Measurements from ENCODE around the gene IGSF11. TPM values are rescaled to one million over a fixed set of nuclear protein-coding genes. Genes with fewer than 3 reads are reported as not detected.

Gene IGSF11
- polyA plus RNA-seq, 3 donors, result not detected

DNA sequence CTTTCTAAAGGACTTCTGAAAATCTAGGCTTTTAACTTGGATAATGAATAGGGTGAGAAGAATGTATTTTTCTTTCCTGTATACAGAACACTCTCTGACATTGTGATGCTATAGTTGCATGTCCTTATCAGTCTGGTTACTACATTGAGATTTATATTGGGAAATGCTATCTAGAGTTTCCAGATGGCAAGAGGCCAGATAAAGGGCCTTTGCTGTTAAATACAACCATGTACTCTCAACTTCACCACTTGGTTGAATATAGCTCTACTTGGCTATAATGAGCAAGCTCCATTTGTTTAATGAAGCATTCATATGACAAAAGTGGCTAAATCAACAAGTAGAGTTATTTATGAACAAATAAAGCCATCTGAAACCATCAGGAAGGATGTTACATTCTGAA, 91.0 kb downstream of the IGSF11 start:
- peaks cover 0 to 2% (median 0%) of the 10 kb centered on the region in 3 donors for H3K27me3 Mint-ChIP-seq (ENCODE audit: low read depth in 3 of 3)
- no peaks in the 10 kb centered on the region for H3K4me1 ChIP-seq (ENCODE audit: control insufficient read depth in 1 of 2, insufficient read depth in 2 of 2, low read length in 2 of 2)

DNA sequence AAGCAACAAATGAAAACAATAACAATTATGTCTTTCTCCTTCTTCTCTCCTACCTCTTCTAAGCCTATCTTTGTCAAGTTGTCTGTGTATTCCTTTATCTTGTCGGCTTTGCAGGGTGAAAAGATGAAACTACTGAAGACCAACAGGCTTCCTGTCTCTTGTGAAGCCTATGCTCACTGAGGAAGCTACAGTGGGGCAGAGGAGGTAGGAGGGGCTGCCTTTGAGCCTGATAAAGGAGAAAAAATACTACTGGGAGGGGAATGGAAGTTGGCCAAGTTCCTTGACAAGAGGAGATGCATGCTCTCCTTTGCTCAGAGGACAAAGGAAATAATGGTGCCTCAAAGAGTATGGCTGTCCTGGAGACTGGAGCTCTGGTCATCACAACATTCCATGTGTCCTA, 92.0 kb downstream of the IGSF11 start:
- no peak overlapping the region for H3K4me3 ChIP-seq (replicated peaks in 1 of 3; ENCODE audit: low read depth in 2 of 3, low read length in 3 of 3)
- H3K27ac ChIP-seq (ENCODE audit: low read depth in 1 of 2, low read length in 2 of 2), result no peak overlapping the region
- intact Hi-C loops (cut with micrococcal nuclease), result no loop called here
- peaks cover 0 to 2% (median 0%) of the 10 kb centered on the region in 3 donors for H3K27me3 Mint-ChIP-seq (ENCODE audit: low read depth in 3 of 3)
- H3K36me3 ChIP-seq (replicated peaks in 1 of 2; ENCODE audit: control insufficient read depth in 1 of 2, insufficient read depth in 2 of 2, low read length in 2 of 2), result no peaks in the 10 kb centered on the region
- no peak overlapping the region for H3K27ac Mint-ChIP-seq
- H3K4me2 ChIP-seq (replicated peaks; ENCODE audit: extremely low read depth, low read length, poor library complexity, severe bottlenecking), result no peak overlapping the region
- H3K27me3 ChIP-seq (ENCODE audit: control insufficient read depth in 2 of 2, insufficient read depth in 2 of 2, low read length in 2 of 2), result no peaks in the 10 kb centered on the region
- no peaks in the 10 kb centered on the region for H3K4me1 ChIP-seq (ENCODE audit: control insufficient read depth in 1 of 2, insufficient read depth in 2 of 2, low read length in 2 of 2)
- TF ChIP-seq, protein P1, sequence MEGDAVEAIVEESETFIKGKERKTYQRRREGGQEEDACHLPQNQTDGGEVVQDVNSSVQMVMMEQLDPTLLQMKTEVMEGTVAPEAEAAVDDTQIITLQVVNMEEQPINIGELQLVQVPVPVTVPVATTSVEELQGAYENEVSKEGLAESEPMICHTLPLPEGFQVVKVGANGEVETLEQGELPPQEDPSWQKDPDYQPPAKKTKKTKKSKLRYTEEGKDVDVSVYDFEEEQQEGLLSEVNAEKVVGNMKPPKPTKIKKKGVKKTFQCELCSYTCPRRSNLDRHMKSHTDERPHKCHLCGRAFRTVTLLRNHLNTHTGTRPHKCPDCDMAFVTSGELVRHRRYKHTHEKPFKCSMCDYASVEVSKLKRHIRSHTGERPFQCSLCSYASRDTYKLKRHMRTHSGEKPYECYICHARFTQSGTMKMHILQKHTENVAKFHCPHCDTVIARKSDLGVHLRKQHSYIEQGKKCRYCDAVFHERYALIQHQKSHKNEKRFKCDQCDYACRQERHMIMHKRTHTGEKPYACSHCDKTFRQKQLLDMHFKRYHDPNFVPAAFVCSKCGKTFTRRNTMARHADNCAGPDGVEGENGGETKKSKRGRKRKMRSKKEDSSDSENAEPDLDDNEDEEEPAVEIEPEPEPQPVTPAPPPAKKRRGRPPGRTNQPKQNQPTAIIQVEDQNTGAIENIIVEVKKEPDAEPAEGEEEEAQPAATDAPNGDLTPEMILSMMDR (IDR thresholded peaks at IDR 0.05), result no peak
- no peaks in the 10 kb centered on the region for H3K9me3 ChIP-seq (replicated peaks in 1 of 2; ENCODE audit: control insufficient read depth in 1 of 2, insufficient read depth in 1 of 2, low read length in 2 of 2)
- H3K79me2 ChIP-seq (ENCODE audit: insufficient read depth, low read length), result no peaks in the 10 kb centered on the region
- 67% methylated on average over 1 of the region's 1 CpG for WGBS (ENCODE audit: insufficient coverage)
- DNase-seq, result no peak
- H2AFZ ChIP-seq (ENCODE audit: insufficient read depth, low read depth, low read length, poor library complexity, severe bottlenecking), result no peak overlapping the region
- H3K9me3 Mint-ChIP-seq, result peaks cover 0 to 7% (median 0%) of the 10 kb centered on the region in 7 donors
- H3K4me3 Mint-ChIP-seq, result no peak overlapping the region
- no peaks in the 10 kb centered on the region for H4K20me1 ChIP-seq (ENCODE audit: insufficient read depth, low read length)
- H3K9ac ChIP-seq (ENCODE audit: insufficient read depth, low read length, poor library complexity, severe bottlenecking), result no peak overlapping the region
- no peaks in the 10 kb centered on the region for H3K36me3 Mint-ChIP-seq
- no peaks in the 10 kb centered on the region for H3K4me1 Mint-ChIP-seq

More for the DNA sequence above, 91.0 kb downstream of the IGSF11 start:
- Histone ChIP-seq H3K4me2 (replicated peaks; ENCODE audit: extremely low read depth, low read length, poor library complexity, severe bottlenecking) (no peak overlapping the region), H2AFZ (ENCODE audit: insufficient read depth, low read depth, low read length, poor library complexity, severe bottlenecking) (no peak overlapping the region), H3K79me2 (ENCODE audit: insufficient read depth, low read length) (no peaks in the 10 kb centered on the region), H3K27me3 (ENCODE audit: control insufficient read depth in 2 of 2, insufficient read depth in 2 of 2, low read length in 2 of 2) (no peaks in the 10 kb centered on the region), H3K36me3 (replicated peaks in 1 of 2; ENCODE audit: control insufficient read depth in 1 of 2, insufficient read depth in 2 of 2, low read length in 2 of 2) (no peaks in the 10 kb centered on the region), H4K20me1 (ENCODE audit: insufficient read depth, low read length) (no peaks in the 10 kb centered on the region), H3K4me3 (replicated peaks in 1 of 3; ENCODE audit: low read depth in 2 of 3, low read length in 3 of 3) (no peak overlapping the region), H3K9ac (ENCODE audit: insufficient read depth, low read length, poor library complexity, severe bottlenecking) (no peak overlapping the region), H3K27ac (ENCODE audit: low read depth in 1 of 2, low read length in 2 of 2) (no peak overlapping the region), H3K9me3 (replicated peaks in 1 of 2; ENCODE audit: control insufficient read depth in 1 of 2, insufficient read depth in 1 of 2, low read length in 2 of 2) (no peaks in the 10 kb centered on the region)
- no peak for DNase-seq
- Mint-ChIP-seq H3K4me3 (no peak overlapping the region), H3K27ac (no peak overlapping the region), H3K4me1 (no peaks in the 10 kb centered on the region), H3K9me3 (peaks cover 0 to 4% (median 0%) of the 10 kb centered on the region in 7 donors), H3K36me3 (no peaks in the 10 kb centered on the region)
- intact Hi-C loops (cut with micrococcal nuclease), result no loop called here
- TF ChIP-seq, protein P1 (IDR thresholded peaks at IDR 0.05), result no peak
